Spleen (tissue), 7 donors: ENCODE data around the gene STMN3.

Experiments
- POLR2A ChIP-seq, 3 donors: fragments of 450-650 bp; IDR thresholded peaks; one replicate each; pipeline ENCODE4 v1.5.1; 2017; ENCODE audit warnings: antibody characterized with exemption in 3 of 3, mild to moderate bottlenecking in 1 of 3
- POLR2AphosphoS5 ChIP-seq, 3 donors: sonication (generic); formaldehyde crosslinking; IDR thresholded peaks; one replicate each; pipeline ENCODE4 v1.5.1; 2017; ENCODE audit warnings: antibody characterized with exemption in 3 of 3
- TF ChIP-seq, protein P1 (sequence below), 11 experiments: fragments of 200-600 bp in 7 of 11; fragments of 450-650 bp in 4 of 11; sonication (generic) in 4 of 11; IDR thresholded peaks in 8 of 11; conservative IDR thresholded peaks in 3 of 11; 1 replicate in 7 of 11; 2 replicates in 4 of 11; pipeline versions ENCODE4 v1.4.0 to v1.8.0; 2016 to 2021; ENCODE audit warnings: antibody characterized with exemption in 11 of 11, inconsistent platforms in 4 of 11, mild to moderate bottlenecking in 1 of 11
- donor health status: DM: no; HTN: no; CAD: no; lungs with moderate emphysema.
- donor health status: DM: no; HTN: no; CAD: no.
- donor health status: DM: no; HTN: no; CAD: no.

DNA sequence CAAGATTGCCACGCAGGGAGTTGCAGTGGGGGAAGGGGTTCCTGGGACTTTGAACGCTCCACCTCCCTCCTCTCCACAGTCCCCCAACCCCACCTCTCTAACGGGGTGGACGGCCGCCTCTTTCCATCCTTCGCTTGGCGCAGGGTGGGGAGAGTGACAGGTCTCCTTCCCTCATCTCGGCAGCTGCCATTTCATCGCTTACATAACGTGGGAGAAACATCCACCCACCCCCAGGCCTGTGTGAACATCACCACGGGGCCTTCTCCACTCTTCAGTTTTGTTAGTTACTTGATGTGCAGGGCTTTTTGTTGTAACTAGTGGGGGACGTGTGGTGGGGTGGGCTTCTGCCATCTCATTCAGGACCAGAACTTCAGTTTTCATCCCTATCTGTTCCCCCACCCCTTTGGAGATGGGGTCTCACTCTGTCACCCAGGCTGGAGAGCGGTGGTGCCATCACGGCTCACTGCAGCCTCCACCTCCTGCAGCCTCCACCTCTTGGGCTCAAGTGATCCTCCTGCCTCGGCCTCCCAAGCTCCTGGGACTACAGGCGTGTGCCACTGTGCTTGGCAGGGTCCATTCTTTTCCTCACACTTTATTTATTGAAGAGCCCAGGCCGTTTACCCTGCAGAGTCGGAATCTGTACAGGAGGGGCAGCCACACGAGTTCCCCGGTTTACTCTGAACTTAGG, 22.6 kb upstream of the STMN3 start:
- TF ChIP-seq POLR2AphosphoS5 (IDR thresholded peaks at IDR 0.05) = no peak
- no peak for TF ChIP-seq POLR2A (IDR thresholded peaks at IDR 0.05)
- TF ChIP-seq, protein P1, sequence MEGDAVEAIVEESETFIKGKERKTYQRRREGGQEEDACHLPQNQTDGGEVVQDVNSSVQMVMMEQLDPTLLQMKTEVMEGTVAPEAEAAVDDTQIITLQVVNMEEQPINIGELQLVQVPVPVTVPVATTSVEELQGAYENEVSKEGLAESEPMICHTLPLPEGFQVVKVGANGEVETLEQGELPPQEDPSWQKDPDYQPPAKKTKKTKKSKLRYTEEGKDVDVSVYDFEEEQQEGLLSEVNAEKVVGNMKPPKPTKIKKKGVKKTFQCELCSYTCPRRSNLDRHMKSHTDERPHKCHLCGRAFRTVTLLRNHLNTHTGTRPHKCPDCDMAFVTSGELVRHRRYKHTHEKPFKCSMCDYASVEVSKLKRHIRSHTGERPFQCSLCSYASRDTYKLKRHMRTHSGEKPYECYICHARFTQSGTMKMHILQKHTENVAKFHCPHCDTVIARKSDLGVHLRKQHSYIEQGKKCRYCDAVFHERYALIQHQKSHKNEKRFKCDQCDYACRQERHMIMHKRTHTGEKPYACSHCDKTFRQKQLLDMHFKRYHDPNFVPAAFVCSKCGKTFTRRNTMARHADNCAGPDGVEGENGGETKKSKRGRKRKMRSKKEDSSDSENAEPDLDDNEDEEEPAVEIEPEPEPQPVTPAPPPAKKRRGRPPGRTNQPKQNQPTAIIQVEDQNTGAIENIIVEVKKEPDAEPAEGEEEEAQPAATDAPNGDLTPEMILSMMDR (IDR thresholded peaks at IDR 0.05 in 8 of 11, conservative IDR thresholded peaks at IDR 0.05 in 3 of 11) = no peak
